Fibroblast of pulmonary artery (primary cell): ENCODE results near the gene CDH23.
A peak's percentile ranks its signal among the peaks of the same experiment; 100 is the strongest.
"Not testable (repeated sequence)": the region's sequence is repeated elsewhere in the genome, so short reads cannot be mapped to it uniquely, and the experiment has no call there.

Experiments used
- DNase-seq: peaks from one replicate; pipeline ENCODE4 v3.0.0-alpha.2; 2010; ENCODE audit warnings: low read depth
- H3K4me3 ChIP-seq: replicated peaks from 2 replicates; pipeline ENCODE4 v1.5.1; 2011; ENCODE audit warnings: low read depth, mild to moderate bottlenecking, control low read depth, low read length, moderate library complexity
- TF ChIP-seq, protein P1 (sequence below): IDR thresholded peaks from 2 replicates; pipeline ENCODE4 v1.5.1; 2011; ENCODE audit warnings: mild to moderate bottlenecking, control low read depth, low read length, inconsistent platforms; ENCODE audit errors: missing control alignments

Gene CDH23

GRCh38 chr10:71353639-71354038, 43.1 kb upstream of the CDH23 start:
- DNase-seq, result no peak
- no peak overlapping the region for H3K4me3 ChIP-seq
- TF ChIP-seq, protein P1, sequence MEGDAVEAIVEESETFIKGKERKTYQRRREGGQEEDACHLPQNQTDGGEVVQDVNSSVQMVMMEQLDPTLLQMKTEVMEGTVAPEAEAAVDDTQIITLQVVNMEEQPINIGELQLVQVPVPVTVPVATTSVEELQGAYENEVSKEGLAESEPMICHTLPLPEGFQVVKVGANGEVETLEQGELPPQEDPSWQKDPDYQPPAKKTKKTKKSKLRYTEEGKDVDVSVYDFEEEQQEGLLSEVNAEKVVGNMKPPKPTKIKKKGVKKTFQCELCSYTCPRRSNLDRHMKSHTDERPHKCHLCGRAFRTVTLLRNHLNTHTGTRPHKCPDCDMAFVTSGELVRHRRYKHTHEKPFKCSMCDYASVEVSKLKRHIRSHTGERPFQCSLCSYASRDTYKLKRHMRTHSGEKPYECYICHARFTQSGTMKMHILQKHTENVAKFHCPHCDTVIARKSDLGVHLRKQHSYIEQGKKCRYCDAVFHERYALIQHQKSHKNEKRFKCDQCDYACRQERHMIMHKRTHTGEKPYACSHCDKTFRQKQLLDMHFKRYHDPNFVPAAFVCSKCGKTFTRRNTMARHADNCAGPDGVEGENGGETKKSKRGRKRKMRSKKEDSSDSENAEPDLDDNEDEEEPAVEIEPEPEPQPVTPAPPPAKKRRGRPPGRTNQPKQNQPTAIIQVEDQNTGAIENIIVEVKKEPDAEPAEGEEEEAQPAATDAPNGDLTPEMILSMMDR, result no peak

DNA sequence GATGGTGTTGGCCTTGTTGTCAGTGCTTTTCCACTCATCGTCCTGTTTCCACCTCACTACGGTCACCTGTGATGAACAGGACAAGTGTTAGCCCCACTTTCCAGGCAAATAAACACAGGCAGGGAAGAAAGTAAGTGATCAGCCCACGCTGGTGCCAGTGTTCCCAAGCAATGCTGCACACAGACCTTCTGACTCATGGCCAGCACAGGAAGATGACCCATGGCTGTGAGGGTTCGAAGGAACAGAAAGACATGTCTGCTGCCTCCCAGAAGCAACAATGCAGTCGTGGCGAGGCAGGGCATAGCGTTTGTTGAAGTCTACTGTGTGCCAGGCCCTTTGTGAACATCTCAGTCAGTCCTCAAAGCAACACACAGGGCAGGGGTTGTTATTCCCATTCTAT, 41.9 kb upstream of the CDH23 start:
- no peak overlapping the region for H3K4me3 ChIP-seq
- DNase-seq, result no peak
- TF ChIP-seq, protein P1, result no peak

GRCh38 chr10:71355886-71356285, 40.8 kb upstream of the CDH23 start:
- no peak overlapping the region for H3K4me3 ChIP-seq
- TF ChIP-seq, protein P1, result no peak
- DNase-seq, result no peak

DNA sequence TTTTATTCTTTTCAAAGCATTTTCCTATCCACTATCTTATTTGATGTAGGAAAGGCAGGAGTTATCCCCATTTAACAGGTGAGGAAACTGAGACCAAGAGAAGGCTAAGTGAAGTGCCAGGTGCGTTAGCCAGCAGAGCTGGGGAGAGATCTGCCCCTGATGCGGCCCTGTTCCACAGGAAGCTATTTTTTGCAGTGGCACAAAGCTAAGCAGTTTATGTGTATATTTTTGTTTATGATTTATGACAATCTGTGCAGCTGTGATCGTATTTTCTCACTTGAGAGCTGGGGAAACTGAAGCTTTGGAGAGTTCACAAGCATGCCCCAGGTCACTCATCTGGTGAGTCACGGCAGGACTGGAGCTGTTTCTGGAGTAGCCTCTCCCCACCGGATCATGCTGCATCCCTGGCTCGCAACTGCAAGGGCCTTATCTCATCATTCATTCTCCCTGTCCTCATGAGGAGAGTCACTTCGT, 38.9 kb upstream of the CDH23 start:
- no peak overlapping the region for H3K4me3 ChIP-seq
- peak; percentile 14 for DNase-seq
- TF ChIP-seq, protein P1, result no peak

DNA sequence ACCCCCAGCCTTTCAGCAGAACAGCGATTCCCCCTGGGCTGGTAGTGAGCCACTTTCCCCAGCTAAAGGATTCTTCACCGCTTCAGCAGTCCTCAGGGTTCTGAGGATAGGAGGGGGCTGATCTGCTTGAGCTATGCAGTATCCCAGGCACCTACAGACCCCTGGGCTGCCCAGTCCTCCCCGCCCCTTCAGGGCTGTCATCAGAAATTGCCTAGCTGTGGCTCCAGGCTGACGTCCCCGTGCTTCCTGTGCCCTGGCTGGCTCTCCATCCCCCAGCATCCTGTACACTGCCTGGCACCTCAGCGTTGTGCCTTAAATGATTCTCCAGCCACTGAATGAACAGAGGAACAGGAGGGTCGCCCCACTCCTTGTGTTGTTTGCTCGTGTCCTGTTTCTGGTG, 38.4 kb upstream of the CDH23 start:
- no peak for DNase-seq
- no peak overlapping the region for H3K4me3 ChIP-seq
- TF ChIP-seq, protein P1, result no peak

- DNase-seq, H3K4me3 ChIP-seq: not testable (repeated sequence)
These were observed 37.8 kb upstream of the CDH23 start for GRCh38 chr10:71358906-71359305.

DNA sequence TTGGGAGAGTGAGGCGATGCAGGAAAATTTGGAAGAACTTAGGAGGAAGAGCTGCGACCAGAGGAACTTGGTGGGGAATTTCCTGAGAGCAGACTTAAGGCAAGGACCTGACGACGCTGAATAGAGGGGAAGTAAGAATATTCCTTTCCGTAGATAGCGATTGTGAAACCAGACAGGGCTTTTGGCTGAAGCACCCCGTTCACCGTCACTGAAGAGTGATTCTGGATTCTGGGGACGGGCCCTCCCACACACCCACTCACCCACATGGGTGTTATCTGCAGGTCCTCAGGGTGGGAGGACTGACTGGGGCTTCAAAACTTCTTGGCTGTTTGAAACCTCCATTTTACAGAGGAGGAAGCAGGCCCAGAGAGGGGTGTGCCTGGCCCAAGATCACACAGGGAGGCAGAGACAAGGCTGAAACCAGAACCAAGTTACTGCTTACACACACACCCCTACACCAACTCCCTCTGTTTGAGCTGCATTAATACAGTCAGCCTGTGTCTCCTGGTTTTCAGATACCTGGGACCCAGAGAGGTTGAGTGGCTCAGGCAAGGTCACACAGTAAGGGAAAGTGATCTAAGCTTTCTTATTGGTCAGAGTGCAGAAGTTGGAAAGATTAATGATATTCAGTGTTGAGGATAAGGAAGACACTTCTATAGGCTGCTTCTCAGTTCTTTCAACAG, 37.2 kb upstream of the CDH23 start:
- no peak overlapping the region for H3K4me3 ChIP-seq
- TF ChIP-seq, protein P1, result no peak
- DNase-seq, result peak; percentile 78
